AG04450 (cell line): Measurements from ENCODE around the gene FGF14. TPM values are rescaled to one million over a fixed set of nuclear protein-coding genes. Genes with fewer than 3 reads are reported as not detected.

Source experiments
- CTCF ChIA-PET: fragments of 300-600, 350-600 bp; formaldehyde crosslinking; extraction: SDS; loops from one replicate; lab custom pipeline; 2022; ENCODE audit warnings: antibody characterized with exemption, inconsistent platforms; lab: Charles Lee
- POLR2A ChIA-PET: fragments of 350-600 bp; formaldehyde crosslinking; extraction: SDS; loops from one replicate; lab custom pipeline; 2021; ENCODE audit warnings: antibody characterized with exemption, inconsistent platforms; lab: Yijun Ruan, JAX
- DNase-seq: peaks from one replicate; pipeline ENCODE4 v3.0.0-alpha.2; 2011; ENCODE audit warnings: low read depth, low spot score
- H3K27ac ChIP-seq: one replicate; pipeline ENCODE4 v1.5.1; 2012; ENCODE audit warnings: low read depth, low read length, control low read depth
- H3K27me3 ChIP-seq: one replicate; pipeline ENCODE4 v1.6.0; 2012; ENCODE audit warnings: low read length; ENCODE audit not compliant: control insufficient read depth, insufficient read depth
- H3K4me3 ChIP-seq: 2 replicates; pipeline ENCODE4 v1.5.1; 2011; ENCODE audit warnings: mild to moderate bottlenecking, low read depth, low read length, control low read depth
- H3K9me3 ChIP-seq: 2 replicates; pipeline ENCODE4 v1.5.1; 2012; ENCODE audit warnings: low read length; ENCODE audit not compliant: control insufficient read depth, insufficient read depth
- CTCF ChIP-seq: IDR thresholded peaks from 2 replicates; pipeline ENCODE4 v1.5.1; 2011; ENCODE audit warnings: low read depth, low read length, control low read depth, inconsistent platforms
- polyA plus RNA-seq: library from polyadenylated mRNA; depleted of rRNA; stranded (reverse); fragments of >200 nt; gene quantifications from 2 replicates; pipeline ENCODE4 v1.2.3, GENCODE V29; 2011

The FGF14 gene
- polyA plus RNA-seq, 1 experiment = 0.01 TPM

GRCh38 chr13:102033386-102033785 lies 368.5 kb downstream of the FGF14 start:
- CTCF ChIA-PET = no interaction called here
- H3K9me3 ChIP-seq = no peaks in the 10 kb centered on the region
- H3K27me3 ChIP-seq = no peaks in the 10 kb centered on the region
- POLR2A ChIA-PET = no interaction called here
- H3K4me3 ChIP-seq = no peak overlapping the region
- no peak for TF ChIP-seq CTCF
- H3K27ac ChIP-seq = no peak overlapping the region
- DNase-seq = no peak

GRCh38 chr13:102028868-102029267 lies 373.0 kb downstream of the FGF14 start:
- H3K9me3 ChIP-seq = no peaks in the 10 kb centered on the region
- no peak for TF ChIP-seq CTCF
- H3K4me3 ChIP-seq = no peak overlapping the region
- CTCF ChIA-PET = no interaction called here
- H3K27ac ChIP-seq = no peak overlapping the region
- no peak for DNase-seq
- POLR2A ChIA-PET = no interaction called here
- no peaks in the 10 kb centered on the region for H3K27me3 ChIP-seq

GRCh38 chr13:102028206-102028605 lies 373.6 kb downstream of the FGF14 start:
- DNase-seq = no peak
- Histone ChIP-seq H3K4me3 (no peak overlapping the region), H3K9me3 (no peaks in the 10 kb centered on the region), H3K27me3 (no peaks in the 10 kb centered on the region), H3K27ac (no peak overlapping the region)
- ChIA-PET POLR2A (no interaction called here), CTCF (no interaction called here)
- TF ChIP-seq CTCF = no peak

GRCh38 chr13:102021777-102022176 lies 380.1 kb downstream of the FGF14 start:
- DNase-seq = no peak
- Histone ChIP-seq H3K4me3 (no peak overlapping the region), H3K27me3 (no peaks in the 10 kb centered on the region), H3K9me3 (no peaks in the 10 kb centered on the region; the same call in 1 of the 2 replicates), H3K27ac (no peak overlapping the region)
- POLR2A ChIA-PET = no interaction called here
- TF ChIP-seq CTCF = no peak
- CTCF ChIA-PET = no interaction called here

- ChIA-PET POLR2A (no interaction called here), CTCF (no interaction called here)
- TF ChIP-seq CTCF = no peak
- no peak overlapping the region for H3K27ac ChIP-seq
- H3K9me3 ChIP-seq = no peaks in the 10 kb centered on the region; the same call in 1 of the 2 replicates
- H3K4me3 ChIP-seq = no peak overlapping the region
- H3K27me3 ChIP-seq = no peaks in the 10 kb centered on the region
- no peak for DNase-seq
Measured at GRCh38 chr13:102020611-102021216, 381.1 kb downstream of the FGF14 start.
